A549 (cell line): Measurements from ENCODE around the gene NKAIN4. TPM values are rescaled to one million over a fixed set of nuclear protein-coding genes. Genes with fewer than 3 reads are reported as not detected.

Source experiments
- ATAC-seq, 2 experiments: fragments of 200-7000 bp in 1 of 2; fragments of >200 bp in 1 of 2; cut with Nextera tagmentation in 1 of 2; cut with Tn5 transposase in 1 of 2; 3 replicates each; pipeline versions ENCODE4 v1.8.0 to v1.9.1; 2018 to 2020; ENCODE audit warnings: mild to moderate bottlenecking in 1 of 2, moderate library complexity in 1 of 2
- CTCF ChIA-PET: fragments of 300-600 bp; sonication (Branson Sonifier 250); formaldehyde crosslinking; extraction: SDS; loops from one replicate; lab custom pipeline; 2021; ENCODE audit warnings: antibody characterized with exemption, inconsistent platforms; lab: Yijun Ruan, JAX
- POLR2A ChIA-PET: fragments of 350-600 bp; formaldehyde crosslinking; extraction: SDS; loops from one replicate; lab custom pipeline; 2021; ENCODE audit warnings: antibody characterized with exemption, inconsistent platforms; lab: Yijun Ruan, JAX
- DNase-seq, 2 experiments: peaks; one replicate each; pipeline versions ENCODE4 v3.0.0 to v3.0.0-alpha.2; 2011 to 2016; ENCODE audit warnings: low read depth in 1 of 2, low spot score in 1 of 2
- FAIRE-seq: peaks from 2 replicates; lab custom pipeline; 2011; peaks lifted over from hg19 to GRCh38; lab: Jason Lieb, UNC
- H3K27ac ChIP-seq, 2 experiments: fragments of >200 bp; sonication (Bioruptor Twin); formaldehyde crosslinking; 3 replicates each; pipeline ENCODE4 v1.5.1; 2016 to 2017
- H3K4me1 ChIP-seq: fragments of >200 bp; sonication (Bioruptor Twin); formaldehyde crosslinking; 3 replicates; pipeline ENCODE4 v1.6.1; 2016
- H3K4me2 ChIP-seq: fragments of >200 bp; sonication (Bioruptor Twin); formaldehyde crosslinking; 3 replicates; pipeline ENCODE4 v1.6.1; 2016
- H3K4me3 ChIP-seq: fragments of >200 bp; sonication (Bioruptor Twin); formaldehyde crosslinking; 3 replicates; pipeline ENCODE4 v1.5.1; 2016
- H3K9me3 ChIP-seq: fragments of >200 bp; sonication (Bioruptor Twin); formaldehyde crosslinking; 3 replicates; pipeline ENCODE4 v1.6.1; 2016
- CEBPB ChIP-seq, 2 experiments: fragments of >200 bp in 1 of 2; sonication (Bioruptor Twin) in 1 of 2; formaldehyde crosslinking in 1 of 2; IDR thresholded peaks; 2 replicates each; pipeline ENCODE4 v1.6.1; 2012 to 2016
- HEYL ChIP-seq: fragments of 250-450 bp; sonication (Bioruptor Pico); IDR thresholded peaks from 2 replicates; pipeline ENCODE4 v1.8.0; 2021; ENCODE audit warnings: mild to moderate bottlenecking, moderate library complexity
- HOXA7 ChIP-seq: fragments of 250-450 bp; sonication (Bioruptor Pico); IDR thresholded peaks from 2 replicates; pipeline ENCODE4 v1.5.0; 2020; ENCODE audit warnings: mild to moderate bottlenecking, moderate library complexity
- HOXB13 ChIP-seq: fragments of 250-450 bp; sonication (Bioruptor Pico); IDR thresholded peaks from 2 replicates; pipeline ENCODE4 v1.5.0; 2020; ENCODE audit warnings: low read depth, mild to moderate bottlenecking, moderate library complexity
- JUNB ChIP-seq: fragments of >200 bp; sonication (Bioruptor Twin); formaldehyde crosslinking; IDR thresholded peaks from 2 replicates; pipeline ENCODE4 v1.6.1; 2016
- KDM1A ChIP-seq: fragments of 200-600 bp; sonication (generic); IDR thresholded peaks from 2 replicates; pipeline ENCODE4 v1.6.1; 2016; ENCODE audit warnings: low read depth, mild to moderate bottlenecking
- MAZ ChIP-seq: fragments of 150-350 bp; IDR thresholded peaks from 2 replicates; pipeline ENCODE4 v1.6.1; 2014; ENCODE audit warnings: antibody characterized with exemption, low read depth, low read length, borderline replicate concordance
- NR3C1 ChIP-seq: fragments of >200 bp; sonication (Bioruptor Twin); formaldehyde crosslinking; IDR thresholded peaks from 3 replicates; pipeline ENCODE4 v1.6.1; 2017
- POLR2A ChIP-seq: IDR thresholded peaks from 2 replicates; pipeline ENCODE4 v1.6.1; 2012; ENCODE audit warnings: mild to moderate bottlenecking, low read length
- RAD21 ChIP-seq, 2 experiments: fragments of >200 bp in 1 of 2; sonication (Bioruptor Twin) in 1 of 2; formaldehyde crosslinking in 1 of 2; IDR thresholded peaks in 1 of 2; conservative IDR thresholded peaks in 1 of 2; 2 replicates in 1 of 2; 3 replicates in 1 of 2; pipeline ENCODE4 v1.6.1; 2012 to 2018; ENCODE audit warnings: inconsistent platforms in 1 of 2
- RFX5 ChIP-seq: fragments of 450-650 bp; IDR thresholded peaks from 2 replicates; pipeline ENCODE4 v1.7.1; 2014; ENCODE audit warnings: antibody characterized with exemption, mild to moderate bottlenecking, moderate library complexity
- RNF2 ChIP-seq: fragments of 200-600 bp; sonication (generic); IDR thresholded peaks from 2 replicates; pipeline ENCODE4 v1.6.1; 2016; ENCODE audit warnings: low read depth, mild to moderate bottlenecking, antibody characterized with exemption, moderate library complexity, borderline replicate concordance
- TFCP2L1 ChIP-seq: fragments of 250-450 bp; sonication (Bioruptor Pico); IDR thresholded peaks from 2 replicates; pipeline ENCODE4 v1.5.0; 2021; ENCODE audit warnings: mild to moderate bottlenecking
- ZFP36 ChIP-seq: fragments of 450-650 bp; IDR thresholded peaks from 2 replicates; pipeline ENCODE4 v1.6.1; 2014; ENCODE audit warnings: borderline replicate concordance; ENCODE audit not compliant: partially characterized antibody
- ZNF302 ChIP-seq: fragments of 250-450 bp; sonication (Bioruptor Pico); IDR thresholded peaks from 2 replicates; pipeline ENCODE4 v1.9.0; 2021; ENCODE audit warnings: inconsistent platforms, mild to moderate bottlenecking, moderate library complexity
- WGBS: methylation state at CpG from one replicate; pipeline ENCODE4 v1.1.6; 2017; ENCODE audit errors: missing lambda C conversion rate; 5-methylcytosine and 5-hydroxymethylcytosine counted together
- polyA plus RNA-seq, 4 experiments: library from polyadenylated mRNA; depleted of rRNA in 3 of 4; stranded (reverse); fragments of >200 nt; fragmentation: RNase III in 1 of 4; extraction: RNeasy Plus Mini Kit Qiagen cat#74134 plus additional on column Dnase treatment in 1 of 4; gene quantifications; 2 replicates in 3 of 4; 3 replicates in 1 of 4; pipeline ENCODE4 v1.2.3, GENCODE V29; 2011 to 2017
- TF ChIP-seq, protein P1 (sequence below): fragments of 150-350 bp; IDR thresholded peaks from 2 replicates; pipeline ENCODE4 v1.6.1; 2014; ENCODE audit warnings: low read depth, mild to moderate bottlenecking, low read length
- TF ChIP-seq, protein P2 (sequence below): fragments of 200-600 bp; sonication (generic); IDR thresholded peaks from 2 replicates; pipeline ENCODE4 v1.6.1; 2016; ENCODE audit warnings: antibody characterized with exemption, mild to moderate bottlenecking, moderate library complexity

Gene NKAIN4
- polyA plus RNA-seq, 2 of the 4 experiments (the other 2 are of a cell fraction) = 5.8 to 9.7 TPM

DNA sequence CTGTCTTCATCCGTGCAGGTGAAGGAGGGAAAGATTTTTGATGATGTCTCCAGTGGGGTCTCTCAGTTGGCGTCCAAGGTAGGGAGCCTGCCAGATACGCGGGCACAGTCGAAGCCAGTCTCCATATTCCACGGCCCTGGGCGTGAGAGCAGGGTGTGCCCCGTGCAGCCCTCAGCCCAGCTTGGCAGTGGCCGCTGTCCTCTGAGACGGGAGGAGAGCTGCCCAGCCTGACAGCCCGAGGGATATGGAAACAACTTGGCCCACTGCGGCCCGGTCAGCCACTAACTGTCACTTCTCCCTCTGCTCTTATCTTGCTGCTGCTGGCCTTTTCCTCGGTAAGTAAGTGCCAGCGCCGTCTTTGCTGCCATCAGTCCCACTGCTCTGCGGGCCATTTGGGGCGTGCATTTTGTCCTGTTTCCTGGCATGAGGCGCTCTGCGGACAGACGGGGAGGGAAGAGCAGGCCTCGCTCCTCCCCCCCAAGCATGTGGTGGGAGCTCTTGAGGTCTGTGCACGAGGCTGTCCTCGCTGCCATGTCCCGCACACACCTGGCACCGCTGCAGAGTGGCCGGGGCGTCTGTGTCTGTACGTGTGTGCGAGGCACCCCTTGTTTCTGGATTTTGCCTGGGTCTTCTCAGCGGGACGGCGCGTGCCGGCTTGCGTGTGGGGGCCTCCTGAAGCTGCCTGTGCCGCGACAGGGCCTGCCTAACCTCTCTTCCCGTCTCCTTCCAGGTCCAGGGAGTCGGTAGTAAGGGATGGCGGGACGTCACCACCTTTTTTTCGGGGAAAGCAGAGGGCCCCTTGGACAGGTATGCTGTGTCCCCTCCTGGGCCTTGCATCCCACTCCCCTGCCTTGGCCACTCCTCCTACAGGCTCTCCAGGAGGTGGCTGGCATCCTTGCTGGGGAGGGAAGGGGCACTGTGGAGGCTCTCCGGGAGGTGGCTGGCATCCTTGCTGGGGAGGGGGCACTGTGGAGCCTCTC, 31.7 kb upstream of the NKAIN4 start:
- H3K4me1 ChIP-seq = peaks cover 7% of the 10 kb centered on the region; the same call in 2 of the 3 replicates
- no peaks in the 10 kb centered on the region for H3K9me3 ChIP-seq
- H3K4me2 ChIP-seq = no peak overlapping the region
- no peak for FAIRE-seq
- ATAC-seq = no peak
- DNase-seq = no peak
- H3K27ac ChIP-seq = no peak overlapping the region
- no peak overlapping the region for H3K4me3 ChIP-seq
- ChIA-PET CTCF (interaction anchor here (0.9 to 30.4 kb wide), 8 partner anchors 9 to 106 kb away, joined by 3 to 401 read pairs (median 3); no protein-coding TSS in a partner anchor), POLR2A (interaction anchor here (1.7 kb wide), 1 partner anchor 13 kb away, joined by 6 read pairs; the partner anchor contains the start of gene ARFGAP1)
- no peak for TF ChIP-seq JUNB
- no peak for TF ChIP-seq KDM1A
- TF ChIP-seq TFCP2L1 = no peak
- TF ChIP-seq ZNF302 = no peak
- no peak for TF ChIP-seq RAD21 (conservative IDR thresholded peaks at IDR 0.05 in 1 of 2, IDR thresholded peaks at IDR 0.05 in 1 of 2)
- no peak for TF ChIP-seq HOXA7 (CRISPR knock-in tag)
- TF ChIP-seq MAZ = no peak
- TF ChIP-seq RNF2 = no peak
- 92% methylated on average over 43 of the region's 44 CpGs for WGBS

DNA sequence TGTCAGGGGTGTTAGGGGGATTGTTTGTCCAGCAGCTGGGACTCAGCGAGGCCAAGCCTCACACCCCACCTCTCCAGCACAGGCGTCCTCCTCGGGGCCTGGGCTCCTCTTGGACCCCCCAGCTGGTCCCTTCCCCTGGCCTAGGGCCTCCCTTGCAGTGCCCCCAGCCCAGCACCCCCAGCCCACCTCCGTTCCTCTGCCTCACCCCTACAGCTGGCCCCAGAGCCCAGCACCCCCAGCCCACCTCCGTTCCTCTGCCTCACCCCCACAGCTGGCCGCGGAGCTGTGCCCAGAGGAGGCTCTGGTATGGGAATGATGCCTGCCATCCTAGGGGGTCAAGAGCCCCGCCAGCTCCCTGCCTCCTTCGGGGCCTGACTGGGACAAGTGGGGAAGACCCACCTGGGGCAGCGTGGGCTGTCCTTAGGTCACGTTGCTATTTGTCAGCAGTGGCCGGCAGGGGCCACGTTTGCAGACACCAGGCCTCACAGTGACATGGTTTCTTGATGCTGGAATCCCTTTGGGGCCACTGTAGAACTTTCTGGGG, 30.8 kb upstream of the NKAIN4 start:
- DNase-seq = no peak
- ChIA-PET POLR2A (interaction anchor here (1.7 kb wide), 1 partner anchor 12 kb away, joined by 6 read pairs; the partner anchor contains the start of gene ARFGAP1), CTCF (interaction anchor here (1.0 to 30.4 kb wide), 6 partner anchors 8 to 105 kb away, joined by 3 to 401 read pairs (median 3); no protein-coding TSS in a partner anchor)
- no peak overlapping the region for H3K4me3 ChIP-seq
- H3K9me3 ChIP-seq = no peaks in the 10 kb centered on the region
- ATAC-seq = no peak
- no peak for TF ChIP-seq JUNB
- TF ChIP-seq, protein P1, sequence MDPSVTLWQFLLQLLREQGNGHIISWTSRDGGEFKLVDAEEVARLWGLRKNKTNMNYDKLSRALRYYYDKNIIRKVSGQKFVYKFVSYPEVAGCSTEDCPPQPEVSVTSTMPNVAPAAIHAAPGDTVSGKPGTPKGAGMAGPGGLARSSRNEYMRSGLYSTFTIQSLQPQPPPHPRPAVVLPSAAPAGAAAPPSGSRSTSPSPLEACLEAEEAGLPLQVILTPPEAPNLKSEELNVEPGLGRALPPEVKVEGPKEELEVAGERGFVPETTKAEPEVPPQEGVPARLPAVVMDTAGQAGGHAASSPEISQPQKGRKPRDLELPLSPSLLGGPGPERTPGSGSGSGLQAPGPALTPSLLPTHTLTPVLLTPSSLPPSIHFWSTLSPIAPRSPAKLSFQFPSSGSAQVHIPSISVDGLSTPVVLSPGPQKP = no peak
- no peak for TF ChIP-seq HEYL
- no peak for TF ChIP-seq RAD21 (conservative IDR thresholded peaks at IDR 0.05 in 1 of 2, IDR thresholded peaks at IDR 0.05 in 1 of 2)
- TF ChIP-seq POLR2A = no peak
- TF ChIP-seq, protein P2, sequence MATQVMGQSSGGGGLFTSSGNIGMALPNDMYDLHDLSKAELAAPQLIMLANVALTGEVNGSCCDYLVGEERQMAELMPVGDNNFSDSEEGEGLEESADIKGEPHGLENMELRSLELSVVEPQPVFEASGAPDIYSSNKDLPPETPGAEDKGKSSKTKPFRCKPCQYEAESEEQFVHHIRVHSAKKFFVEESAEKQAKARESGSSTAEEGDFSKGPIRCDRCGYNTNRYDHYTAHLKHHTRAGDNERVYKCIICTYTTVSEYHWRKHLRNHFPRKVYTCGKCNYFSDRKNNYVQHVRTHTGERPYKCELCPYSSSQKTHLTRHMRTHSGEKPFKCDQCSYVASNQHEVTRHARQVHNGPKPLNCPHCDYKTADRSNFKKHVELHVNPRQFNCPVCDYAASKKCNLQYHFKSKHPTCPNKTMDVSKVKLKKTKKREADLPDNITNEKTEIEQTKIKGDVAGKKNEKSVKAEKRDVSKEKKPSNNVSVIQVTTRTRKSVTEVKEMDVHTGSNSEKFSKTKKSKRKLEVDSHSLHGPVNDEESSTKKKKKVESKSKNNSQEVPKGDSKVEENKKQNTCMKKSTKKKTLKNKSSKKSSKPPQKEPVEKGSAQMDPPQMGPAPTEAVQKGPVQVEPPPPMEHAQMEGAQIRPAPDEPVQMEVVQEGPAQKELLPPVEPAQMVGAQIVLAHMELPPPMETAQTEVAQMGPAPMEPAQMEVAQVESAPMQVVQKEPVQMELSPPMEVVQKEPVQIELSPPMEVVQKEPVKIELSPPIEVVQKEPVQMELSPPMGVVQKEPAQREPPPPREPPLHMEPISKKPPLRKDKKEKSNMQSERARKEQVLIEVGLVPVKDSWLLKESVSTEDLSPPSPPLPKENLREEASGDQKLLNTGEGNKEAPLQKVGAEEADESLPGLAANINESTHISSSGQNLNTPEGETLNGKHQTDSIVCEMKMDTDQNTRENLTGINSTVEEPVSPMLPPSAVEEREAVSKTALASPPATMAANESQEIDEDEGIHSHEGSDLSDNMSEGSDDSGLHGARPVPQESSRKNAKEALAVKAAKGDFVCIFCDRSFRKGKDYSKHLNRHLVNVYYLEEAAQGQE = no peak
- no peak overlapping the region for H3K4me2 ChIP-seq
- 87% methylated on average over 3 of the region's 13 CpGs for WGBS
- H3K27ac ChIP-seq = no peak overlapping the region
- FAIRE-seq = no peak
- no peaks in the 10 kb centered on the region for H3K4me1 ChIP-seq

DNA sequence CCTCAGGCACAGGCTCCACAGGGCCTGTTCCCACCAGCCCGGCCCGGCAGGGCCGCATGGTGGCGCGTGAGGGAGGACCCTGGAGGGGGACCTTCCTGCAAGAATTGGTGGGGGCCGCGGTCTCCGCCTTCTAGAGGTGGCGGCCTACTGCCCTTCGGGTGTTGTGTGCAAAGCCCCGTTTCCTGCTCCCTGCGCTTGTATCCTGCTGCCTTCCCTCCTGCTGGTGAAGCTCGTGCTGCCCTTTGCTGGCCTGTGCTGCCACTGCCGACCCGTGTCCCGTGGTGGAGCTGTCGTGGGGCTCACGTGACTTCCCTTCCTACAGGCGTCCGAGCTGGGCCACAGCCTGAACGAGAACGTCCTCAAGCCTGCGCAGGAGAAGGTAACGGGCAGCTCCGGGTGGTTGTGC, 30.3 kb upstream of the NKAIN4 start:
- no peak for DNase-seq
- ChIA-PET POLR2A (interaction anchor here (1.7 kb wide), 1 partner anchor 11 kb away, joined by 6 read pairs; the partner anchor contains the start of gene ARFGAP1), CTCF (interaction anchor here (1.0 to 30.4 kb wide), 7 partner anchors 8 to 105 kb away, joined by 3 to 401 read pairs (median 3); no protein-coding TSS in a partner anchor)
- H3K27ac ChIP-seq = no peak overlapping the region
- H3K4me2 ChIP-seq = no peak overlapping the region
- ATAC-seq = no peak
- H3K4me3 ChIP-seq = no peak overlapping the region
- TF ChIP-seq KDM1A (no peak), HOXA7 (CRISPR knock-in tag) (no peak), ZFP36 (no peak), RFX5 (no peak), HOXB13 (CRISPR knock-in tag) (no peak), NR3C1 (no peak), RNF2 (no peak), CEBPB (IDR thresholded peaks at IDR 0.05) (no peak)
- no peaks in the 10 kb centered on the region for H3K9me3 ChIP-seq
- WGBS = 98% methylated on average over 22 of the region's 25 CpGs
- H3K4me1 ChIP-seq = no peaks in the 10 kb centered on the region
- no peak for FAIRE-seq
